ENCODE data around the gene SSRP1. TPM values are rescaled to one million over a fixed set of nuclear protein-coding genes. Genes with fewer than 3 reads are reported as not detected.

SSRP1 gene
- total and polyA plus RNA-seq, 2 of the 13 experiments (the other 11 are each of a cell fraction or from before 2014, with no cell fraction given): 93.6 to 129 TPM

DNA sequence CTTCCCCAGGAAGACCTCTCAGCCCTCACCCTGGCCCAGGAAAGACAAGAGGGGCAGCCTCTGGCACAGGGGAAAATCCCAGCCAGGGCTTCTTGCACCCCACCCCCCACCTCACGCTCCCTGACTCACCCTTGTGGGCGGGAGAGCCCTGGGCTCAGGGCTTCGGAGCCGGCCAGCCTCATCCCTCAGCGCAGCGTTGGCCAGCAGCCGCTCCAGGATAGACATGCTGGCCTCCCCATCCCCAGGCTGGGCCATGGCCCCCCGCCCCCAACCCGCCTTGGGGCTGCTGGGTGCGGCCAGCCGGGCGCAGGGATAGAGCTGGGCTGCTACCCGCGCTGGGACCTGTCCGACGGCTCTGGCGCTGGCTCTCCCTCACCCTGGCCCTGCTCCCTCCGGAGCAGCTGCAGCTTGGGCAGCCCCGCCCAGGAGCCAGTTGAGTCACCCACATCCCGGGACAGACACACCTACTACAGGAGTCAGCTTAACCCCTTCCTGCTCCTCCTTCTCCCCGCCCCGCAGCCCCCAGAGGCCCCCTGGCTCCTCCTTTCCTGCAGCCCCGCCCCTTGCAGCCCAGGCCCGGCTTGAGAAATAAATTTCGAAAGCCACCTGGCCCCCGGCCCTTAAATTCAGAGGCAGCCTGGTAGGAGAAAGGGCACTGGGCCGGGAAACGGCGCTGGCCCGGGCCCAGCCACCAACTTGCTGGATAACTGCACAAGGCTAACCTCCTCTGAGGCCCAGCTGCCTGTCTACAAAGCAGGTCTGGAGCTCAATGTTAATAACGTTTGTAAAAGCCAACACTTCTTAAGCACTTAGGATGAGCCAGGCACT lies 24.4 kb downstream of the SSRP1 start (continued):
- TF ChIP-seq, protein P1, sequence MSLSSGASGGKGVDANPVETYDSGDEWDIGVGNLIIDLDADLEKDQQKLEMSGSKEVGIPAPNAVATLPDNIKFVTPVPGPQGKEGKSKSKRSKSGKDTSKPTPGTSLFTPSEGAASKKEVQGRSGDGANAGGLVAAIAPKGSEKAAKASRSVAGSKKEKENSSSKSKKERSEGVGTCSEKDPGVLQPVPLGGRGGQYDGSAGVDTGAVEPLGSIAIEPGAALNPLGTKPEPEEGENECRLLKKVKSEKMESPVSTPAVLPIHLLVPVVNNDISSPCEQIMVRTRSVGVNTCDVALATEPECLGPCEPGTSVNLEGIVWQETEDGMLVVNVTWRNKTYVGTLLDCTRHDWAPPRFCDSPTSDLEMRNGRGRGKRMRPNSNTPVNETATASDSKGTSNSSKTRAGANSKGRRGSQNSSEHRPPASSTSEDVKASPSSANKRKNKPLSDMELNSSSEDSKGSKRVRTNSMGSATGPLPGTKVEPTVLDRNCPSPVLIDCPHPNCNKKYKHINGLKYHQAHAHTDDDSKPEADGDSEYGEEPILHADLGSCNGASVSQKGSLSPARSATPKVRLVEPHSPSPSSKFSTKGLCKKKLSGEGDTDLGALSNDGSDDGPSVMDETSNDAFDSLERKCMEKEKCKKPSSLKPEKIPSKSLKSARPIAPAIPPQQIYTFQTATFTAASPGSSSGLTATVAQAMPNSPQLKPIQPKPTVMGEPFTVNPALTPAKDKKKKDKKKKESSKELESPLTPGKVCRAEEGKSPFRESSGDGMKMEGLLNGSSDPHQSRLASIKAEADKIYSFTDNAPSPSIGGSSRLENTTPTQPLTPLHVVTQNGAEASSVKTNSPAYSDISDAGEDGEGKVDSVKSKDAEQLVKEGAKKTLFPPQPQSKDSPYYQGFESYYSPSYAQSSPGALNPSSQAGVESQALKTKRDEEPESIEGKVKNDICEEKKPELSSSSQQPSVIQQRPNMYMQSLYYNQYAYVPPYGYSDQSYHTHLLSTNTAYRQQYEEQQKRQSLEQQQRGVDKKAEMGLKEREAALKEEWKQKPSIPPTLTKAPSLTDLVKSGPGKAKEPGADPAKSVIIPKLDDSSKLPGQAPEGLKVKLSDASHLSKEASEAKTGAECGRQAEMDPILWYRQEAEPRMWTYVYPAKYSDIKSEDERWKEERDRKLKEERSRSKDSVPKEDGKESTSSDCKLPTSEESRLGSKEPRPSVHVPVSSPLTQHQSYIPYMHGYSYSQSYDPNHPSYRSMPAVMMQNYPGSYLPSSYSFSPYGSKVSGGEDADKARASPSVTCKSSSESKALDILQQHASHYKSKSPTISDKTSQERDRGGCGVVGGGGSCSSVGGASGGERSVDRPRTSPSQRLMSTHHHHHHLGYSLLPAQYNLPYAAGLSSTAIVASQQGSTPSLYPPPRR (CRISPR knock-in tag; IDR thresholded peaks at IDR 0.05; ENCODE audit: borderline replicate concordance): no peak
- TF ChIP-seq NFIC (IDR thresholded peaks at IDR 0.05; ENCODE audit: low read length): no peak
- TF ChIP-seq ZNF552 (CRISPR knock-in tag; IDR thresholded peaks at IDR 0.05; ENCODE audit: borderline replicate concordance): no peak
- TF ChIP-seq MEIS2 (CRISPR knock-in tag; IDR thresholded peaks at IDR 0.05): no peak
- no peak for TF ChIP-seq TRIM24 (CRISPR knock-in tag; IDR thresholded peaks at IDR 0.05)
- TF ChIP-seq, protein P2, sequence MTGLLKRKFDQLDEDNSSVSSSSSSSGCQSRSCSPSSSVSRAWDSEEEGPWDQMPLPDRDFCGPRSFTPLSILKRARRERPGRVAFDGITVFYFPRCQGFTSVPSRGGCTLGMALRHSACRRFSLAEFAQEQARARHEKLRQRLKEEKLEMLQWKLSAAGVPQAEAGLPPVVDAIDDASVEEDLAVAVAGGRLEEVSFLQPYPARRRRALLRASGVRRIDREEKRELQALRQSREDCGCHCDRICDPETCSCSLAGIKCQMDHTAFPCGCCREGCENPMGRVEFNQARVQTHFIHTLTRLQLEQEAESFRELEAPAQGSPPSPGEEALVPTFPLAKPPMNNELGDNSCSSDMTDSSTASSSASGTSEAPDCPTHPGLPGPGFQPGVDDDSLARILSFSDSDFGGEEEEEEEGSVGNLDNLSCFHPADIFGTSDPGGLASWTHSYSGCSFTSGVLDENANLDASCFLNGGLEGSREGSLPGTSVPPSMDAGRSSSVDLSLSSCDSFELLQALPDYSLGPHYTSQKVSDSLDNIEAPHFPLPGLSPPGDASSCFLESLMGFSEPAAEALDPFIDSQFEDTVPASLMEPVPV (CRISPR knock-in tag; IDR thresholded peaks at IDR 0.05): no peak
- no peak for TF ChIP-seq ZFP1 (CRISPR knock-in tag; IDR thresholded peaks at IDR 0.05)
- TF ChIP-seq, protein P3, sequence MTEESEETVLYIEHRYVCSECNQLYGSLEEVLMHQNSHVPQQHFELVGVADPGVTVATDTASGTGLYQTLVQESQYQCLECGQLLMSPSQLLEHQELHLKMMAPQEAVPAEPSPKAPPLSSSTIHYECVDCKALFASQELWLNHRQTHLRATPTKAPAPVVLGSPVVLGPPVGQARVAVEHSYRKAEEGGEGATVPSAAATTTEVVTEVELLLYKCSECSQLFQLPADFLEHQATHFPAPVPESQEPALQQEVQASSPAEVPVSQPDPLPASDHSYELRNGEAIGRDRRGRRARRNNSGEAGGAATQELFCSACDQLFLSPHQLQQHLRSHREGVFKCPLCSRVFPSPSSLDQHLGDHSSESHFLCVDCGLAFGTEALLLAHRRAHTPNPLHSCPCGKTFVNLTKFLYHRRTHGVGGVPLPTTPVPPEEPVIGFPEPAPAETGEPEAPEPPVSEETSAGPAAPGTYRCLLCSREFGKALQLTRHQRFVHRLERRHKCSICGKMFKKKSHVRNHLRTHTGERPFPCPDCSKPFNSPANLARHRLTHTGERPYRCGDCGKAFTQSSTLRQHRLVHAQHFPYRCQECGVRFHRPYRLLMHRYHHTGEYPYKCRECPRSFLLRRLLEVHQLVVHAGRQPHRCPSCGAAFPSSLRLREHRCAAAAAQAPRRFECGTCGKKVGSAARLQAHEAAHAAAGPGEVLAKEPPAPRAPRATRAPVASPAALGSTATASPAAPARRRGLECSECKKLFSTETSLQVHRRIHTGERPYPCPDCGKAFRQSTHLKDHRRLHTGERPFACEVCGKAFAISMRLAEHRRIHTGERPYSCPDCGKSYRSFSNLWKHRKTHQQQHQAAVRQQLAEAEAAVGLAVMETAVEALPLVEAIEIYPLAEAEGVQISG (CRISPR knock-in tag; IDR thresholded peaks at IDR 0.05): no peak; the same call in 1 of the 2 replicates
- TF ChIP-seq ZNF20 (CRISPR knock-in tag; IDR thresholded peaks at IDR 0.05): no peak
- no peak for TF ChIP-seq ZSCAN21 (CRISPR knock-in tag; IDR thresholded peaks at IDR 0.05; ENCODE audit: borderline replicate concordance)
- TF ChIP-seq KLF15 (CRISPR knock-in tag; IDR thresholded peaks at IDR 0.05; ENCODE audit: borderline replicate concordance): no peak
- TF ChIP-seq ZFP36L2 (CRISPR knock-in tag; IDR thresholded peaks at IDR 0.05): no peak
- TF ChIP-seq ZSCAN25 (CRISPR knock-in tag; IDR thresholded peaks at IDR 0.05): no peak
- TF ChIP-seq ZNF207 (IDR thresholded peaks at IDR 0.05; ENCODE audit: borderline replicate concordance): no peak
- 0 out of 2 replicates have a peak, but pooled peaks have one; percentile 8 for TF ChIP-seq PITX1 (CRISPR knock-in tag; IDR thresholded peaks at IDR 0.05)
- TF ChIP-seq ZFX (CRISPR knock-in tag; IDR thresholded peaks at IDR 0.05; ENCODE audit: low read depth): 0 out of 2 replicates have a peak, but pooled peaks have one; percentile 27
- no peak for TF ChIP-seq ZBTB8A (CRISPR knock-in tag; IDR thresholded peaks at IDR 0.05; ENCODE audit: borderline replicate concordance, low read depth)
- no peak for TF ChIP-seq RARG (CRISPR knock-in tag; IDR thresholded peaks at IDR 0.05; ENCODE audit: low read depth)
- TF ChIP-seq ZNF672 (CRISPR knock-in tag; IDR thresholded peaks at IDR 0.05): no peak
- TF ChIP-seq HNF4G (IDR thresholded peaks at IDR 0.05; ENCODE audit: borderline replicate concordance, low read depth, low read length): no peak
- no peak for TF ChIP-seq HNF4G (CRISPR knock-in tag; IDR thresholded peaks at IDR 0.05; ENCODE audit: borderline replicate concordance, low read depth)

All from HepG2 (cell line).